Activated gamma-delta T cell treated with anti-CD3 and anti-CD28 coated beads, Interleukin-2, amount 50 U/mL, for 16 hours (primary cell): ENCODE data around the gene FBXL2.
"Not testable (repeated sequence)": the region's sequence is repeated elsewhere in the genome, so short reads cannot be mapped to it uniquely, and the experiment has no call there.

Experiments
- DNase-seq: peaks from one replicate; pipeline ENCODE4 v3.0.0-alpha.2; 2020; ENCODE audit warnings: low read depth

Gene FBXL2

GRCh38 chr3:33429306-33429705 lies 152.1 kb downstream of the FBXL2 start:
- not testable (repeated sequence) for DNase-seq

GRCh38 chr3:33430061-33430460 lies 152.8 kb downstream of the FBXL2 start:
- no peak for DNase-seq

- DNase-seq: no peak
Measured at GRCh38 chr3:33430571-33430970, 153.3 kb downstream of the FBXL2 start.

- DNase-seq: no peak
Measured at GRCh38 chr3:33433843-33434242, 156.6 kb downstream of the FBXL2 start.
